Mesenchymal stem cell (in vitro differentiated cells and primary cell): Measurements from ENCODE around the gene TRPV2.
A peak's percentile ranks its signal among the peaks of the same experiment; 100 is the strongest.
"Not testable (repeated sequence)": the region's sequence is repeated elsewhere in the genome, so short reads cannot be mapped to it uniquely, and the experiment has no call there.

Experiments used
- DNase-seq: peaks from one replicate; pipeline ENCODE4 v3.0.0-alpha.2; 2013
- H2AFZ ChIP-seq: one replicate; pipeline ENCODE4 v1.6.1; 2013; ENCODE audit warnings: low read depth, mild to moderate bottlenecking, control low read depth, inconsistent platforms, low read length, moderate library complexity
- H2AK5ac ChIP-seq: 2 replicates; pipeline ENCODE4 v1.6.1; 2013; ENCODE audit warnings: low read length, moderate library complexity, mild to moderate bottlenecking, inconsistent platforms; ENCODE audit not compliant: severe bottlenecking
- H2BK120ac ChIP-seq: one replicate; pipeline ENCODE4 v1.6.1; 2013; ENCODE audit warnings: low read depth, mild to moderate bottlenecking, inconsistent platforms, low read length, moderate library complexity
- H2BK12ac ChIP-seq, 2 experiments: one replicate each; pipeline ENCODE4 v1.6.1; 2013; ENCODE audit warnings: inconsistent platforms in 2 of 2, low read length in 2 of 2, mild to moderate bottlenecking in 2 of 2, moderate library complexity in 2 of 2, control low read depth in 1 of 2
- H2BK15ac ChIP-seq: one replicate; pipeline ENCODE4 v1.6.1; 2013; ENCODE audit warnings: mild to moderate bottlenecking, low read depth, inconsistent platforms; ENCODE audit not compliant: poor library complexity, severe bottlenecking
- H2BK5ac ChIP-seq: 2 replicates; pipeline ENCODE4 v1.6.1; 2013; ENCODE audit warnings: low read depth, mild to moderate bottlenecking, low read length, control low read depth, inconsistent platforms; ENCODE audit not compliant: poor library complexity, severe bottlenecking
- H3K14ac ChIP-seq, 2 experiments: one replicate each; pipeline ENCODE4 v1.6.1; 2013; ENCODE audit warnings: inconsistent platforms in 2 of 2, low read length in 2 of 2, control low read depth in 1 of 2, mild to moderate bottlenecking in 1 of 2, moderate library complexity in 1 of 2
- H3K18ac ChIP-seq, 2 experiments: one replicate each; pipeline ENCODE4 v1.6.1; 2013; ENCODE audit warnings: inconsistent platforms in 2 of 2, low read length in 2 of 2, control low read depth in 1 of 2, low read depth in 1 of 2, mild to moderate bottlenecking in 1 of 2
- H3K23ac ChIP-seq, 2 experiments: one replicate each; pipeline ENCODE4 v1.6.1; 2013; ENCODE audit warnings: inconsistent platforms in 2 of 2, low read length in 2 of 2, mild to moderate bottlenecking in 2 of 2, moderate library complexity in 2 of 2, control low read depth in 1 of 2
- H3K27ac ChIP-seq: 2 replicates; pipeline ENCODE4 v1.5.1; 2013; ENCODE audit warnings: mild to moderate bottlenecking, moderate library complexity, low read length, control low read depth, inconsistent platforms; ENCODE audit not compliant: poor library complexity, severe bottlenecking
- H3K27me3 ChIP-seq, 2 experiments: 2 replicates each; pipeline versions ENCODE4 v1.6.1 to v1.7.0; 2013; ENCODE audit warnings: low read length in 2 of 2, mild to moderate bottlenecking in 2 of 2, moderate library complexity in 2 of 2, control low read depth in 1 of 2, inconsistent platforms in 1 of 2; ENCODE audit not compliant: control insufficient read depth in 1 of 2, insufficient read depth in 1 of 2
- H3K36me3 ChIP-seq, 2 experiments: 2 replicates each; pipeline versions ENCODE4 v1.6.1 to v1.7.0; 2013; ENCODE audit warnings: low read length in 2 of 2, control low read depth in 1 of 2, inconsistent platforms in 1 of 2, low read depth in 1 of 2, mild to moderate bottlenecking in 1 of 2; ENCODE audit not compliant: insufficient read depth in 2 of 2, control insufficient read depth in 1 of 2
- H3K4ac ChIP-seq, 2 experiments: one replicate each; pipeline ENCODE4 v1.6.1; 2013; ENCODE audit warnings: inconsistent platforms in 2 of 2, low read length in 2 of 2, mild to moderate bottlenecking in 2 of 2, moderate library complexity in 2 of 2, control low read depth in 1 of 2, low read depth in 1 of 2
- H3K4me1 ChIP-seq: 2 replicates; pipeline ENCODE4 v1.6.1; 2013; ENCODE audit warnings: low read depth, low read length, control low read depth; ENCODE audit not compliant: control insufficient read depth, insufficient read depth
- H3K4me2 ChIP-seq: 2 replicates; pipeline ENCODE4 v1.6.1; 2013; ENCODE audit warnings: low read length, mild to moderate bottlenecking, inconsistent platforms; ENCODE audit not compliant: poor library complexity, severe bottlenecking
- H3K4me3 ChIP-seq, 2 experiments: 2 replicates each; pipeline versions ENCODE4 v1.5.1 to v1.7.0; 2013; ENCODE audit warnings: low read length in 2 of 2, mild to moderate bottlenecking in 2 of 2, control low read depth in 1 of 2, low read depth in 1 of 2; ENCODE audit not compliant: insufficient read depth in 1 of 2
- H3K79me1 ChIP-seq: replicated peaks from 2 replicates; pipeline ENCODE4 v1.6.1; 2013; ENCODE audit warnings: mild to moderate bottlenecking, control low read depth, low read length, inconsistent platforms; ENCODE audit not compliant: poor library complexity, severe bottlenecking
- H3K9ac ChIP-seq: 2 replicates; pipeline ENCODE4 v1.7.0; 2013; ENCODE audit warnings: mild to moderate bottlenecking, low read length, moderate library complexity
- H3K9me3 ChIP-seq: 2 replicates; pipeline ENCODE4 v1.7.0; 2013; ENCODE audit warnings: mild to moderate bottlenecking, low read length; ENCODE audit not compliant: control insufficient read depth
- H4K8ac ChIP-seq: one replicate; pipeline ENCODE4 v1.6.1; 2013; ENCODE audit warnings: inconsistent platforms, mild to moderate bottlenecking, low read length, moderate library complexity
- H4K91ac ChIP-seq: one replicate; pipeline ENCODE4 v1.6.1; 2013; ENCODE audit warnings: mild to moderate bottlenecking, low read length, inconsistent platforms
- WGBS: methylation state at CpG from one replicate; pipeline ENCODE4 v1.1.7; 2013; ENCODE audit warnings: mixed read lengths; 5-methylcytosine and 5-hydroxymethylcytosine counted together

TRPV2 gene

DNA sequence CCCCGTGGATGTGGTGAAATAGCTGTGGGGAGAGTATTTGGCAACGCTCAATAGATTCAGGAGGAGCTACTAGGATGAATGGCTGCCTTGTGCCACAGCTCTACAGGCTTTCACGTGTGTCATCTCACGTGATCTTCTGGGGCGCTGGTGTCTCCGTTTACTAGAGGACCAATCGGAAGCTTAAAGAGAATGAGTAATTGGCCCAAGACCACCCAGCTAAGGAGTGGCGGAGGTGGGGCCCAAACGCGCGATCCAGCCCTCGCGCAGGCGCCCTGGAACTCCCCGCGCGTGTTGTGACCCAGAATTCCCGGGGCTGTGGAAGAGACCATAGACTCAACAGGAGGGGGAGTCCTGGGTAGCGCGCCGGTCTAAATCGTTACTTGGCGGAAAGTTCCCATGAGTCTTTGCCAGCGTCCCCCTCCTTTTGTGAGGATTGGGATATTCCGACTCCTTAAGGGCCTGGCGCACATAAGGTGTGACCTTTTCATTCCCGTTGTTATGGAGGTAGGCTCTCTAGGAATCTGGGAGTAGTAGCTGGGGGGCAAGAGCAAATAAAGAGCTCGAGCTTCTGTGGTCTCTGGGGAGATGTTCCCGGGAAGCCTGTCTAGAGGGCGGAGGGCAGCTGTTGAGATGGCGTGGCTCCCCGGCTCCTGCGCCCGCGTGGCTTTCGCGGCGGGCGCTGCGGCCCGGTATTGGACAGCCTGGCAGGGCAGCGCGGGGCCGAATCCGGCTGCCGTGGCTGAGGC, 23.4 kb downstream of the TRPV2 start:
- Histone ChIP-seq H3K27ac (peak overlapping the region; percentile 69), H4K8ac (peak overlapping the region; percentile 98), H3K4ac (peak overlapping the region; percentile 81 to 88), H4K91ac (peak overlapping the region; percentile 97), H2BK15ac (no peak overlapping the region), H2BK120ac (peak overlapping the region; percentile 43), H3K4me3 (peak overlapping the region; percentile 77 to 94), H2AFZ (no peak overlapping the region), H3K14ac (peak overlapping the region in 1 of 2 experiments; percentile 50), H3K9ac (peak overlapping the region; percentile 94), H3K4me1 (peaks cover 19% of the 10 kb centered on the region), H3K36me3 (peaks cover 23 to 51% of the 10 kb centered on the region in 2 experiments), H3K79me1 (peaks cover 6% of the 10 kb centered on the region), H3K4me2 (peak overlapping the region; percentile 74), H3K9me3 (no peaks in the 10 kb centered on the region), H2AK5ac (peak overlapping the region; percentile 58), H2BK5ac (peak overlapping the region; percentile 45), H3K23ac (peak overlapping the region in 1 of 2 experiments; percentile 20), H3K18ac (peak overlapping the region; percentile 95 to 96), H2BK12ac (peak overlapping the region; percentile 80 to 84), H3K27me3 (no peaks in the 10 kb centered on the region)
- WGBS, result under 1% methylated on average over 46 of the region's 46 CpGs
- DNase-seq, result peak; percentile 100

DNA sequence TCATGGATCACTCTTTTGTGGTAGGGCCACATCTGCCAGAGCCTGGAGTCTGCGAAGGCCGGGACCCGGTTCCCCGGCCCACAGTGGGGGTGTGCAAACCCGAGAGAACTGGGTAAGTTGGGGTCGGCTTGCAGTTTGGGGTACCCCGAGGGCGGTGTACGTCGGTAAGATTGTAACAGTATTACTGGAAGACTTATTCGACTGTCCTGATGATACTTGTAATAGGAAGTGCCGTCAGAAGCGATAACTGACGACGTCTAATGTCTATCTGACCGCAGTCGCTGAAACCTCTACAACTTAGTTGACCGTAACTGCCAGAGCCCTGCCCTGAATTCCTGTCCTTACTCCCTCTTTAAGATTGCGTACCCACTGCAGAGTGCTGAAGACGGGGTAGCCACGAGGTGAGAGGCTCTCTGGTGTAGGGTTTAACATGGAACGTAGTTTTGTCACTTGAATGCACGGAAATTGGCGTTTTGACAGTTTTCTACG, 24.0 kb downstream of the TRPV2 start:
- Histone ChIP-seq H3K4me2 (peak overlapping the region; percentile 74), H3K4ac (peak overlapping the region; percentile 81 to 88), H2AFZ (no peak overlapping the region), H2BK5ac (peak overlapping the region; percentile 39), H3K9ac (peak overlapping the region; percentile 94), H4K91ac (no peak overlapping the region), H3K4me1 (peaks cover 24% of the 10 kb centered on the region), H2BK15ac (no peak overlapping the region), H3K27me3 (no peaks in the 10 kb centered on the region), H2BK12ac (no peak overlapping the region), H3K79me1 (peaks cover 6% of the 10 kb centered on the region), H4K8ac (peak overlapping the region; percentile 35), H3K23ac (peak overlapping the region in 1 of 2 experiments; percentile 14), H2AK5ac (peak overlapping the region; percentile 58), H3K9me3 (no peaks in the 10 kb centered on the region), H3K27ac (peak overlapping the region; percentile 22), H2BK120ac (peak overlapping the region; percentile 43), H3K14ac (peak overlapping the region in 1 of 2 experiments; percentile 85), H3K36me3 (peaks cover 29 to 55% of the 10 kb centered on the region in 2 experiments), H3K18ac (peak overlapping the region; percentile 77 to 89), H3K4me3 (peak overlapping the region; percentile 77 to 94)
- DNase-seq, result peak; percentile 38
- 1% methylated on average over 25 of the region's 25 CpGs for WGBS

DNA sequence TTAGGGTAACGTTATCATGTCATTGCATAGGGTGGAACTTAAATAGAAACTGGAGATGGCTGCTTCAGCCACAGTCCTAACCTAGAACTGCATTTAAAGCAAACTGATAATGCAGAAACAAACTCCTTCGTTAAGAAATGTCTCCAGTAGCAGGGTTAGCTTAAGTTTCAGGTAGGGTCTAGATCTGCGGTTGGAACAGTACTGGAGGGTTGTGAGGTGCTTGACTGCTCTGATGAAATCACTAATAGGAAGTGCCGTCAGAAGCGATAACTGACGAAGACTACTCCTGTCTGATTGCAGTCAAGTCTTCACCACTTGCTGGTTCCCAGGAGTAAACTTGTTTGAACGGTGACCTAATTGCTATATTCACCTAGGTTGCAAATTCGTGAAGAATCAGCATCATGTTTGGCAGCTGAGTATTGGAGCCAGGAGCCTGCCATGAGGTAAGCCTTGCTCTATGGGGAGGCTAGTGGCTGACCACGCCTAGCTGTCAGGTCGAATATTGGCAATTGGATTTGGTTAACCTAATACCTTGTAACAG, 24.5 kb downstream of the TRPV2 start:
- H3K4me3 ChIP-seq, result peak overlapping the region; percentile 39 to 94
- H2BK12ac ChIP-seq, result no peak overlapping the region
- H2BK5ac ChIP-seq, result no peak overlapping the region
- no peak overlapping the region for H4K8ac ChIP-seq
- H3K27me3 ChIP-seq, result no peaks in the 10 kb centered on the region
- no peak overlapping the region for H2AK5ac ChIP-seq
- no peak overlapping the region for H3K4ac ChIP-seq
- peaks cover 24% of the 10 kb centered on the region for H3K4me1 ChIP-seq
- H3K9ac ChIP-seq, result peak overlapping the region; percentile 94
- H3K9me3 ChIP-seq, result no peaks in the 10 kb centered on the region
- peak overlapping the region; percentile 74 for H3K4me2 ChIP-seq
- H3K18ac ChIP-seq, result peak overlapping the region in 1 of 2 experiments; percentile 77
- H3K23ac ChIP-seq, result peak overlapping the region in 1 of 2 experiments; percentile 42
- H2AFZ ChIP-seq, result no peak overlapping the region
- H3K27ac ChIP-seq, result peak overlapping the region; percentile 22
- H2BK120ac ChIP-seq, result no peak overlapping the region
- no peak overlapping the region for H3K14ac ChIP-seq
- 14% methylated on average over 10 of the region's 10 CpGs for WGBS
- no peak overlapping the region for H4K91ac ChIP-seq
- peak; percentile 42 for DNase-seq
- H3K79me1 ChIP-seq, result peaks cover 6% of the 10 kb centered on the region
- H2BK15ac ChIP-seq, result no peak overlapping the region
- peaks cover 32 to 57% of the 10 kb centered on the region in 2 experiments for H3K36me3 ChIP-seq

DNA sequence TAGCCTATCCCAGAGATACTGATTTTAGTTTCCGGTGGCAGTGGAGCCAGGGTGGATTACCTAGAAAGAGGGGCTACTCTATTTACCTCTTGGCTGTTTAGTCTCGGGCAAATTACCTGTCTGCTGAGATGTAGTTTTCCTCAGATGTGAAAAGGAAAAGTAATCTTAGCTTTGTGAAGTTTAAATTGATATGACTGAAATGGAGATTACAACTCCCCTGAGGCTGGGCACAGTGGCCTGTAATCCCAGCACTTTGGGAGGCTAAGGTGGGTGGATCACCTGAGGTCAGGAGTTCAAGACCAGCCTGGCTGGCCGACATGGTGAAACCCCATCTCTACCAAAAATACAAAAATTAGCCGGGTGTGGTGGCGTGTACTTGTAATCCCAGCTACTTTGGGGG, 25.0 kb downstream of the TRPV2 start:
- H3K27ac ChIP-seq, H3K79me1 ChIP-seq, H2AFZ ChIP-seq, H4K8ac ChIP-seq, H3K18ac ChIP-seq, H4K91ac ChIP-seq, H3K14ac ChIP-seq, H3K4ac ChIP-seq, H3K9me3 ChIP-seq, H2AK5ac ChIP-seq, H2BK5ac ChIP-seq, H3K27me3 ChIP-seq, H2BK15ac ChIP-seq, H2BK120ac ChIP-seq, DNase-seq, H2BK12ac ChIP-seq: not testable (repeated sequence)
- peak overlapping the region; percentile 74 for H3K4me2 ChIP-seq
- WGBS, result 93% methylated on average over 4 of the region's 5 CpGs
- H3K4me1 ChIP-seq, result peaks cover 25% of the 10 kb centered on the region
- H3K4me3 ChIP-seq, result peak overlapping the region; percentile 23 to 94
- H3K36me3 ChIP-seq, result peaks cover 34 to 58% of the 10 kb centered on the region in 2 experiments
- H3K9ac ChIP-seq, result peak overlapping the region; percentile 94
- H3K23ac ChIP-seq, result peak overlapping the region in 1 of 2 experiments; percentile 42
